OCI-LY3 (cell line): ENCODE data around the gene RPS23.

ENCODE experiments used
- H2AFZ ChIP-seq: fragments of 200-600, 300-600 bp; shearing (Covaris generic); 2 replicates; pipeline ENCODE4 v1.6.0; 2014; ENCODE audit warnings: antibody characterized with exemption, low read depth, low read length
- H3K27ac ChIP-seq: fragments of 200-600, 300-600 bp; sonication (generic); 2 replicates; pipeline ENCODE4 v1.5.1; 2014; ENCODE audit warnings: mild to moderate bottlenecking, low read length, moderate library complexity, mixed read lengths
- H3K27me3 ChIP-seq: fragments of 200-600, 300-600 bp; sonication (generic); 2 replicates; pipeline ENCODE4 v1.6.1; 2014; ENCODE audit warnings: low read depth, low read length, mixed read lengths
- H3K36me3 ChIP-seq: fragments of 200-600, 300-600 bp; sonication (generic); replicated peaks from 2 replicates; pipeline ENCODE3; 2014; ENCODE audit warnings: low read depth, low read length, mixed read lengths
- H3K4me1 ChIP-seq: fragments of 300-600, 200-600 bp; sonication (generic); 2 replicates; pipeline ENCODE4 v1.6.1; 2014; ENCODE audit warnings: low read length, mixed read lengths
- H3K4me2 ChIP-seq: fragments of 200-600, 300-600 bp; sonication (generic); 2 replicates; pipeline ENCODE4 v1.6.1; 2014; ENCODE audit warnings: low read length, mixed read lengths
- H3K4me3 ChIP-seq: fragments of 300-600, 200-600 bp; sonication (generic); 2 replicates; pipeline ENCODE4 v1.5.1; 2014; ENCODE audit warnings: antibody characterized with exemption, mild to moderate bottlenecking, low read length, moderate library complexity
- H3K79me2 ChIP-seq: fragments of 300-600, 200-600 bp; shearing (Covaris generic); 2 replicates; pipeline ENCODE4 v1.6.1; 2014; ENCODE audit warnings: mild to moderate bottlenecking, low read length, mixed read lengths
- H3K9ac ChIP-seq: fragments of 300-600, 200-600 bp; shearing (Covaris generic); 2 replicates; pipeline ENCODE4 v1.6.0; 2014; ENCODE audit warnings: mild to moderate bottlenecking, low read length, moderate library complexity
- H3K9me3 ChIP-seq: fragments of 200-600, 300-600 bp; shearing (Covaris generic); 2 replicates; pipeline ENCODE4 v1.6.1; 2014; ENCODE audit warnings: low read length, mixed read lengths; ENCODE audit not compliant: insufficient read depth
- H4K20me1 ChIP-seq: fragments of 200-600, 300-600 bp; sonication (generic); 2 replicates; pipeline ENCODE4 v1.6.1; 2016; ENCODE audit warnings: low read length, mixed read lengths; ENCODE audit not compliant: insufficient read depth
- CTCF ChIP-seq: fragments of 200-600, 300-600 bp; sonication (generic); IDR thresholded peaks from 2 replicates; pipeline ENCODE4 v1.5.1; 2014; ENCODE audit warnings: antibody characterized with exemption, low read length, low read depth
- EZH2phosphoT487 ChIP-seq: fragments of 200-600 bp; shearing (Covaris generic); IDR thresholded peaks from 2 replicates; pipeline ENCODE4 v1.6.1; 2018; ENCODE audit warnings: antibody characterized with exemption, mixed run types, low read depth

Gene RPS23

GRCh38 chr5:82244854-82245635 is 33.1 kb downstream of the RPS23 start:
- Histone ChIP-seq H3K27ac (no peak overlapping the region), H3K4me3 (no peak overlapping the region), H4K20me1 (no peaks in the 10 kb centered on the region), H3K9ac (no peak overlapping the region), H3K36me3 (peaks cover 9% of the 10 kb centered on the region), H2AFZ (no peak overlapping the region), H3K79me2 (no peaks in the 10 kb centered on the region), H3K27me3 (no peaks in the 10 kb centered on the region), H3K4me1 (peaks cover 5% of the 10 kb centered on the region), H3K9me3 (peaks cover 9% of the 10 kb centered on the region; the same call in 1 of the 2 replicates), H3K4me2 (no peak overlapping the region)
- TF ChIP-seq EZH2phosphoT487 (no peak), CTCF (peak; percentile 46)

DNA sequence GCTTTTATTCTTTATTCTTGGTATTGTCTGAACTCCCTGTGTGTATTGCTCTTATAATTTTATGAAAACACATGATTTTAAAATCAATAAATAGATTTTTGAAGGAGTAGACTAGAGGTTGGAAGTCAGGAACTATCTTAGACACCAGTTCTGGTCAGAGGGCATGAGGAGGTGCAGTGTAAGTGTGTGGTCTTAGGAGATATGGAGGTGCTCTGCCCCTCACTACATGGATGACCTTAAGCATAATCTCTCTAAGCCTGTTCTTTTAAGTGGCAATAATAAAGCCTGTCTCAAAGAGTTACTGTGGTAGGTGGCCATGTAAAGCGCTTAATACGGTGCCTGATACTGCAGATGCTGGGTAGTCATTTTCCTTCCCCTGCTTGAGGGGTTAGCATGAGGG is 34.0 kb downstream of the RPS23 start:
- no peak overlapping the region for H3K4me2 ChIP-seq
- no peaks in the 10 kb centered on the region for H4K20me1 ChIP-seq
- H3K4me3 ChIP-seq: no peak overlapping the region
- H2AFZ ChIP-seq: no peak overlapping the region
- no peak overlapping the region for H3K27ac ChIP-seq
- H3K4me1 ChIP-seq: peaks cover 6% of the 10 kb centered on the region
- TF ChIP-seq EZH2phosphoT487 (no peak), CTCF (no peak)
- H3K9me3 ChIP-seq: peaks cover 9% of the 10 kb centered on the region; the same call in 1 of the 2 replicates
- H3K9ac ChIP-seq: no peak overlapping the region
- H3K79me2 ChIP-seq: no peaks in the 10 kb centered on the region
- H3K27me3 ChIP-seq: no peaks in the 10 kb centered on the region
- peaks cover 9% of the 10 kb centered on the region for H3K36me3 ChIP-seq

GRCh38 chr5:82234885-82235284 is 43.3 kb downstream of the RPS23 start:
- H3K4me3 ChIP-seq: no peak overlapping the region
- H4K20me1 ChIP-seq: no peaks in the 10 kb centered on the region
- no peaks in the 10 kb centered on the region for H3K4me1 ChIP-seq
- no peaks in the 10 kb centered on the region for H3K9me3 ChIP-seq
- no peaks in the 10 kb centered on the region for H3K36me3 ChIP-seq
- H3K4me2 ChIP-seq: no peak overlapping the region
- no peak overlapping the region for H3K9ac ChIP-seq
- no peaks in the 10 kb centered on the region for H3K79me2 ChIP-seq
- H3K27ac ChIP-seq: no peak overlapping the region
- no peaks in the 10 kb centered on the region for H3K27me3 ChIP-seq
- no peak for TF ChIP-seq CTCF
- TF ChIP-seq EZH2phosphoT487: no peak
- H2AFZ ChIP-seq: no peak overlapping the region

DNA sequence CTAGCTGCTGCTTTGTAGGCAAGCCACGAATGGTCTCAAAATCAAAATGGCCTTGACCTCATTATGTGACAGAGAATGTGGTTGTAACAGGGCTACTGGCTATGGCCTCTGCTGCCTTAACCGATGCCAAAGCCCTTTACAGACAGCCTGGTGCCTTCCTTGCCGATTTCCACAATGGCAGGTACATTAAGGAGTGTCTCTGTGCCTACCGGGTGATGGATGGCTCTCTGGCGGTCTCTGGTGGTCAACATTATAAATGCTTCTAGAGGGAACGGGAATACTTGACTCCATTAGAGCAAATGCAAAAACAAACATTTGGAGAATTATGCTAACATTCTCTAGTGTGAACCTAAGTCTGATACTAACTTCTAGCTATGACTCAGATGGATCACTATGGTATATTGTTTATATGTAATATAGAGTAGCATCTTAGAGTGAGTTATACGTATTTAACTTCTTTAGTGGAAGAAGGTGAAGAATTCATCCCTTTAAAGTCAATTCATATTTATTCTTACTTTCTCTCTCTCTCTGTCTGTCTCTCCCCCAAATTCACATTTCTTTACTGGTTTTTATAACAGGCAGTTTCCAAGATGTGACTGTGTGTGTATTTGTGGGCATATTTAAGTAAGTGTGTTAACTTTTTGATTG is 52.5 kb downstream of the RPS23 start:
- Histone ChIP-seq H3K9me3 (no peaks in the 10 kb centered on the region), H3K36me3 (no peaks in the 10 kb centered on the region), H3K9ac (no peak overlapping the region), H2AFZ (0 out of 2 replicates have a peak overlapping the region, but pooled peaks have one; percentile 54), H3K79me2 (no peaks in the 10 kb centered on the region), H3K27ac (no peak overlapping the region), H3K4me3 (no peak overlapping the region), H4K20me1 (no peaks in the 10 kb centered on the region), H3K4me2 (peak overlapping the region; percentile 46; the same call in 1 of the 2 replicates), H3K4me1 (peaks cover 6% of the 10 kb centered on the region), H3K27me3 (no peaks in the 10 kb centered on the region)
- TF ChIP-seq CTCF: peak; percentile 75
- no peak for TF ChIP-seq EZH2phosphoT487
